Lung microvascular endothelial cell (primary cell): ENCODE data around the gene GEMIN5. TPM values are rescaled to one million over a fixed set of nuclear protein-coding genes. Genes with fewer than 3 reads are reported as not detected.

ENCODE experiments used
- DNase-seq, 2 donors: peaks; one replicate each; pipeline versions ENCODE4 v3.0.0 to v3.0.0-alpha.2; 2010; ENCODE audit warnings: low read depth in 2 of 2
- total RNA-seq: library from RNA; depleted of rRNA; stranded (reverse); fragments of >200 nt; gene quantifications from 2 replicates; pipeline ENCODE4 v1.2.1, GENCODE V29; 2014

GEMIN5 gene
- total RNA-seq, 1 donor from 2014 or later, result 14.5 TPM

- DNase-seq, result peak in 1 of 2 donors; percentile 27
Observed at GRCh38 chr5:154849791-154850201, 88.2 kb downstream of the GEMIN5 start.

DNA sequence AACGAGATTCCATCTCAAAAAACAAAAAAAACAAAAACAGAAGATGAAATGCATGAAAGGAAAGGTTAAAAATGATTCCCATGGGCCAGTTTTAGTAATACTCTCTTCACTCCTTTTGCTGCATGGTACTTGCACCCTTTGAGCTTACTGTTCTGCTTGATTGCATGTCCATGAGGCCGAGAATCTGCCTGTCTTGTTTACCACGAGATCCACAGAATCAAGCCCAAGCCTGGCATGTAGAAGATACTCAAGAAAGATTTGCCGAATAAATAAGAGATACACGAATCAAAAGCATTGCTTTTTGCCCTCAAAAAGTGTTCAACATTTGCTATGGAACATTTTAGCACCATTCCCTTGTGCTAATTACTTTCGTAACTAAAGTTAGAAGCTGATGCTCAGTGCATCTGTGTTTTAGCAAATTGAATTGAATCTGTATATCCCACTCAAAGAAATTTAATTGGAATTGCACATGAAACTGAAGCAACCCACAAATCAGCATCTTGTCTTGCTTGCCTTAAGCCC, 88.7 kb downstream of the GEMIN5 start:
- no peak for DNase-seq

DNA sequence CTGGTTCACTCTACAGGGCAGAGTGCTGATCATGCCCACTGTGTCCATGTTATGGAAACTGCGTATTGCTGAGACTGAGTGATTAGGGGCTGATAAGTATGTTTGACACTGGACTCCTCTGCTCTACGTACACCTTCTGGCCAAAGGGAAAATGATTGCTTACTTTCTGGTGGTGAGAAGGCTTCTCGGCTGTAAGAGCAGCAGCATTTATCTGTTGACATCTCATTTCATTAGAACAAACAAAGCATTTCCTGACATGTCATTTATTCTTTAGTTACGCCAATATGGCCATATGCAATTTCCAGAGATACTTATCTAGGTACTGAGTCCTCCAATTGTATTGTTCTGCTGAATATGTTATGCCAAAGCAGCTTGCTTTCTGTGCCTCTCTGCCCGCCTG, 93.2 kb downstream of the GEMIN5 start:
- DNase-seq, result peak; percentile 34 to 61

DNA sequence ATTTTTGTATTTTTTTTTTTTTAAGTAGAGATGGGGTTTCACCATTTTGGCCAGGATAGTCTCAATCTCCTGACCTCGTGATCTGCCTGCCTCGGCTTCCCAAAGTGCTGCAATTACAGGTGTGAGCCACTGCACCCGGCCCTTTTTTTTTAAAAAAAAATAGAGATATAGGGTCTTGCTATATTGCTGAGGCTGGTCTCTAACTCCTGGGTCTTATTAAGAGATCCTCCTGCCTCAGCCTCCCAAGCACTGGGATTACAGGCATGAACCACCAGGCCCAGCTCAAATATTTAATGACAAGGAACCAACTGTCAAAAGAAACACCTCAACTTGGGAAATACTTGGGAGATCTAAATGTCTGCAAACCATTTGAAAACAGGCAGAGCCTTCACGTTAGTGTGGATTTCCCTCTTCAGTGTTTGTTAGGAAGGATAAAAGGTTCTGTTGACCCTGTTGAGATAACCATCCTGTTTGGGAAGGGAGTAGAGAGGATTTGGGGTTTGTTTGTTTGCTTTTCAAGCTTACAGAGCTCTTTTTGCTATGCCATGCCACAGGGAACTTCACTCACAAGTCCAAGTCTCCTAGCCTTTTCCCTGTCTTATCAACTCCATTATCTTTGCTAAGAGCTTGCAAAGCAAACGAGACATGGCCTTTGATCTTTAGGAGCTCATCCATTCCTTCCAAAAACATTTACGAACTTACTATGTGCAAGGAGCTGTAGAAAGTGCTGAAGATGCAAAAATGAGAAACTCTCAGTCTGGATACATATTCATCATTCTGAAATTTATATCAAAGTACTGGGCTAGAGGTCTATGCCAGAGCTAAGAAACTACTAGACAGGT, 95.1 kb downstream of the GEMIN5 start:
- DNase-seq, result no peak

DNA sequence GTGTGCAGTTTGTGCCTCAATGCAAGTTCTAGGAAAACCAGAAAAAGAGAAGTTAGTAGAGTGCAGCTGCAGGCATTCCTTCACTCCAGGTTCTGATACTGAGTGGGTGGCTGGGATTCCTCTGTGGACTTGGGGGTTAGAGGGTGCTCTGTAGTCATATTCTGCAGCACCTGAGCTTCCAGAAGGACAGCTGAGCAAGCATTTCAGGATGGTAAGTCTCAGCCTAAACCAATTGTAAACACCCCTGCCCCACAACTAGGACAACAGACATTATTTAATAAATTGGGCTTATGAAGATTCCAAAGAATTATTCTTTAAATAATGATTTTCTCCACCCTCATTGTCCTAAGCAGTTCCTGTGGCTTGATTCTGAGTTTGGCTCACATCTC, 96.7 kb downstream of the GEMIN5 start:
- DNase-seq, result no peak

DNA sequence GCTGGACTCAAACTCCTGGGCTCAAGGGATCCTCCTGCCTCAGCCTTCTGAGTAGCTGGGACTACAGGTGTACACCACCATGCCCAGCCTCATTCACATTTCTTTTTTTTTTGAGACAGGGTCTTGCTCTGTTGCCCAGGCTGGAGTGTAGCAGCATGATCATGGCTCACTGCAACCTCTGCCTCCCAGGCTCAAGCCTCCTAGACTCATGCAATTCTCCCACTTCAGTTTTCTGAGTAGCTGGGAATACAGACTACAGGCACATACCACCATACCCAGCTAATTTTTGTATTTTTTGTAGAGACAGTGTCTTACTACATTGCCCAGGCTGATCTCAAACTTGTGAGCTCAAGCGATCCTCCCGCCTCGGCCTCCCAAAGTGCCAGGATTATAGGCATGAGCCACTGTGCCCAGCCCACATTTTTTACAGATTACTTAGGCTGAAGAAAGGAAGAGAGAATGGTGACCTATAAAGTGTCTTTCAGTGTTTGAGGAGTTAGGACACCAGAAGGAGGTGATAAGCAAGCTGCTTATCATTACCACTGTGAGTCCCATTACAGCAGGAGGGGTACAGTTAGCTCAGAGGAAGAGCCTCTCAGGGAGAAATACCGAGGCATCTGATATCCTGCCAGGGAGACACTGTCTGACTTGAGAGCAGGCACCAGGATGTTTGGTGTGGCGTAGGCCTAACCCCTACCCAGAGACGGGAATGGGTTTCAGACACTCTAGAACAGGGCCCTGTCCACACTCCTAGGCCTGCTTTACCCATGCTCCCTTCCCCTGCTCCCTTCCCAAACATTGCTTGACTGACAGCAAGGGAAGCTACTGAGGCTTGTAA, 97.4 kb downstream of the GEMIN5 start:
- no peak for DNase-seq

Other genes starting within 250 kb of the GEMIN5 start
- 26.8 and 33.7 TPM in 2 replicates for gene LARP1, start 182.8 kb downstream of the GEMIN5 start, total RNA-seq
- 5.9 and 15.3 TPM in 2 replicates for gene FAXDC2, start 87.6 kb downstream of the GEMIN5 start, total RNA-seq
- 73.7 and 104 TPM in 2 replicates for gene CNOT8, start 79.6 kb downstream of the GEMIN5 start, total RNA-seq
- gene MRPL22, start 2.9 kb upstream of the GEMIN5 start, total RNA-seq, result 10.2 and 21.2 TPM in 2 replicates
- 0.40 and 0.44 TPM in 2 replicates for gene KIF4B, start 75.5 kb upstream of the GEMIN5 start, total RNA-seq